Esophagus squamous epithelium (tissue), 4 donors: Measurements from ENCODE around the gene ESPNL.

ENCODE experiments used
- CTCF ChIP-seq, 6 experiments: fragments of 450-650 bp in 4 of 6; fragments of 200-600 bp in 2 of 6; sonication (generic) in 2 of 6; IDR thresholded peaks; one replicate each; pipeline ENCODE4 v1.5.1; 2016 to 2019; ENCODE audit warnings: antibody characterized with exemption in 6 of 6, mild to moderate bottlenecking in 4 of 6, moderate library complexity in 4 of 6
- POLR2A ChIP-seq, 4 donors: fragments of 450-650 bp; IDR thresholded peaks; one replicate each; pipeline ENCODE4 v1.6.1; 2017; ENCODE audit warnings: antibody characterized with exemption in 4 of 4, mild to moderate bottlenecking in 4 of 4, moderate library complexity in 3 of 4

GRCh38 chr2:238075397-238075796, 24.7 kb upstream of the ESPNL start:
- TF ChIP-seq CTCF (IDR thresholded peaks at IDR 0.05) (no peak), POLR2A (IDR thresholded peaks at IDR 0.05) (no peak)
